Stimulated activated CD4-positive, alpha-beta T cell treated with anti-CD3 and anti-CD28 coated beads, Interleukin-4, amount 100 ng/mL, for 48 hours (primary cell): ENCODE data around the gene TMEM198.
A peak's percentile ranks its signal among the peaks of the same experiment; 100 is the strongest.

Experiments
- DNase-seq, 2 donors: peaks; one replicate each; pipeline ENCODE4 v3.0.0-alpha.2; 2020; ENCODE audit warnings: low read depth in 2 of 2

TMEM198 gene

GRCh38 chr2:219509780-219510511 lies 33.9 kb upstream of the TMEM198 start:
- peak; percentile 41 to 56 for DNase-seq

GRCh38 chr2:219510512-219511135 lies 33.2 kb upstream of the TMEM198 start:
- DNase-seq: no peak

- no peak for DNase-seq
Observed at GRCh38 chr2:219511547-219512325, 32.1 kb upstream of the TMEM198 start.

GRCh38 chr2:219512524-219513216 lies 31.2 kb upstream of the TMEM198 start:
- DNase-seq: no peak

- no peak for DNase-seq
Observed at GRCh38 chr2:219513787-219514186, 30.0 kb upstream of the TMEM198 start.

GRCh38 chr2:219514196-219514761 lies 29.5 kb upstream of the TMEM198 start, which contains the start of gene ASIC4:
TSS of gene ASIC4 (plus strand) at chr2:219514482. CDS start at chr2:219514725, 243 bp downstream.
- no peak for DNase-seq

- no peak for DNase-seq
Observed at GRCh38 chr2:219514836-219515235, 29.0 kb upstream of the TMEM198 start.

GRCh38 chr2:219515874-219516629 lies 27.8 kb upstream of the TMEM198 start:
- no peak for DNase-seq

- no peak for DNase-seq
Observed at GRCh38 chr2:219516888-219517287, 26.9 kb upstream of the TMEM198 start.

GRCh38 chr2:219517954-219518778 lies 25.7 kb upstream of the TMEM198 start:
- no peak for DNase-seq

GRCh38 chr2:219519526-219519916 lies 24.3 kb upstream of the TMEM198 start:
- no peak for DNase-seq

GRCh38 chr2:219520079-219520478 lies 23.7 kb upstream of the TMEM198 start:
- no peak for DNase-seq

- DNase-seq: no peak
Observed at GRCh38 chr2:219521066-219521880, 22.6 kb upstream of the TMEM198 start.

GRCh38 chr2:219522111-219523030 lies 21.5 kb upstream of the TMEM198 start:
- DNase-seq: no peak

GRCh38 chr2:219523031-219523671 lies 20.7 kb upstream of the TMEM198 start:
- no peak for DNase-seq

- DNase-seq: no peak
Observed at GRCh38 chr2:219524817-219525216, 19.0 kb upstream of the TMEM198 start.

- DNase-seq: no peak
Observed at GRCh38 chr2:219525533-219526232, 18.1 kb upstream of the TMEM198 start.
